ENCODE results near the gene MRPS26.
"Not testable (repeated sequence)": the region's sequence is repeated elsewhere in the genome, so short reads cannot be mapped to it uniquely, and the experiment has no call there.

MRPS26 gene

GRCh38 chr20:3072530-3073250 is 26.8 kb downstream of the MRPS26 start:
- DNase-seq (ENCODE audit: low spot score), result no peak
- FAIRE-seq, result no peak

DNA sequence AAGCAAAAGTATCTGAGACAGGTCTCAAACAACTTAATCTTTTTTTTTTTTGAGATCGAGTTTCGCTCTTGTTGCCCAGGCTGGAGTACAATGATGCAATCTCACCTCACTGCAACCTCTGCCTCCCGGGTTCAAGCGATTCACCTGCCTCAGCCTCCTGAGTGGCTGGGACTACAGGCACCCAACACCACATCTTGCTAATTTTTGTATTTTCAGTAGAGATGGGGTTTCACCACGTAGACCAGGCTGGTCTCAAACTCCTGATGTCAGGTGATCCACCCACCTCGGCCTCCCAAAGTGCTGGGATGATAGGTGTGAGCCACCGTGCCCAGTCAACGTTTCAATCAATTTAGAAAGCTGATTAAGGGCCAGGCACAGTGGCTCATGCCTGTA is 27.4 kb downstream of the MRPS26 start:
- not testable (repeated sequence) for DNase-seq (ENCODE audit: low spot score); FAIRE-seq

GRCh38 chr20:3074812-3075211 is 29.0 kb downstream of the MRPS26 start:
- FAIRE-seq, result no peak

DNA sequence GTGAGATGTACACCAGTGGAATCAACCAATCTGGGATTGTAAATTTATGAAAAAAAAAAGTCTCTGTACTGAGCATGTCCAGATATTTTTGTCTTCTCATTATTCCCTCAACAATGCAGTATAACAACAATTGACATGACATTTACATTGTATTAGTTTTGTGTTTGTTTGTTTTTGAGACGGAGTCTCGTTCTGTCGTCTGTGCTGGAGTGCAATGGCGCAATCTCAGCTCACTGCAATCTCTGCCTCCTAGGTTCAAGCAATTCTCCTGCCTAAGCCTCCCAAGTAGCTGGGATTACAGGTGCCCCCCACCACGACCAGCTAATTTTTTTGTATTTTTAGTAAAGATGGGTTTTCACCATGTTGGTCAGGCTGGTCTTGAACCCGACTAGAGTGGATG is 29.5 kb downstream of the MRPS26 start:
- not testable (repeated sequence) for DNase-seq (ENCODE audit: low spot score); FAIRE-seq

More at GRCh38 chr20:3074812-3075211, 29.0 kb downstream of the MRPS26 start:
- DNase-seq (ENCODE audit: low spot score), result no peak

- DNase-seq (ENCODE audit: low spot score) (no peak), FAIRE-seq (no peak)
These were observed 31.8 kb downstream of the MRPS26 start for GRCh38 chr20:3077618-3078134.

DNA sequence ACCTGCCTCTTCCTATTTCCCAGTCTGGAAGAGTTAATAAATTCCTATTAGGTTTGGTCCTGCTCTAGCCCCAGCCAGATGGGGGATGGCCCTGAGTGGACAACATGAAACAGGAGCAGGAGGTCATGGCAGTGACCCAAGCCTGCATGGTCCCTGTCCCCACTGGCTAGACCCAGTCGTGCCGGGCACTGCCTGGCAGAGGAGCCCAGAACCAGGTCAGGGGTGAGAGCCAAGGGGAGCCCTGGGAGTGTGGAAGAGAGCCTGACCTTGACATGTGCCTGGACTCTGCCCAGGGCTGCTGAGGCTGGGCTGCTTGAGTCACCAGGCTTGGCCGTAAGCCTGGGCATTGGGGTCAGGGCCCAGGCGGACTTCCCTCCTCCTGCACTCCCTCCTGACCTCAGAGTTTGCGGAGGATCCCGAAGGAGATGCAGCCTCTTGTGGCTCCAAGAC is 35.1 kb downstream of the MRPS26 start:
- FAIRE-seq (peak; percentile 84), DNase-seq (ENCODE audit: low spot score) (peak; percentile 34)

- no peak for FAIRE-seq
- no peak for DNase-seq (ENCODE audit: low spot score)
These were observed 35.8 kb downstream of the MRPS26 start for GRCh38 chr20:3081641-3082040.

DNA sequence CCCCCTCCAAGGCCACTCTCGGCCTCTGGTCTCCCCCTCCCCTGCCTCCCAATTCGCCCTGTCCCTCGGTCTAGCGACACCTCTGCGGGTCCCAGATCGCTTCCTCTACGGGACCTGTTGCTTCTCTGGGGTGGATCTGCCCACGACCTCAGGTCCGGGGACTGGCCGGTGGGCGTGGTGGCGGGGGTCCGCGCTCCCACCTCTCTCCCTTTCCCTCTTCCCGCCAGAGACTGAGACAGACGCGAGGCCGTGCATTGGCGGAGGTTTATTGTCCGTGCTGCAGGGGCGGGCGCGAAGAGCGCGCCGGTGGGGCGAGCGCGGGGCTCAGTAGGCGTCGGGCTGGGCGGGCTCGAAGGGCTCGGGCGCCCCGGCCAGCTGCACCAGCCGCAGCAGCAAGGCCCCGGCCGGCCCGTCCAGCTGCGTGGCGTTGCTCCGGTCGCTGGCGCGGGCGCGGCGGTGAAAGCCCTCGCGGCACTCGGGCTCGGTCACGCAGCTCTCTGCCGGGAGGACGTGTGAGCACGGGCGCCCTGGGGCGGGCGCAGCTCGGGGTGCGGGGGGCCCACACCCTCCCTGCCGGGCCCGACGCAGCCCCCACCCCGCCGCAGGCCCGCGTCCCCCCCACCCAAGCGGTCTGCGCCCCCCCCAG is 36.6 kb downstream of the MRPS26 start:
- FAIRE-seq, result no peak

GRCh38 chr20:3082955-3083952 is 37.4 kb downstream of the MRPS26 start:
- FAIRE-seq (no peak), DNase-seq (ENCODE audit: low spot score) (no peak)

More for the DNA sequence above, 36.6 kb downstream of the MRPS26 start:
- DNase-seq (ENCODE audit: low spot score), result no peak

DNA sequence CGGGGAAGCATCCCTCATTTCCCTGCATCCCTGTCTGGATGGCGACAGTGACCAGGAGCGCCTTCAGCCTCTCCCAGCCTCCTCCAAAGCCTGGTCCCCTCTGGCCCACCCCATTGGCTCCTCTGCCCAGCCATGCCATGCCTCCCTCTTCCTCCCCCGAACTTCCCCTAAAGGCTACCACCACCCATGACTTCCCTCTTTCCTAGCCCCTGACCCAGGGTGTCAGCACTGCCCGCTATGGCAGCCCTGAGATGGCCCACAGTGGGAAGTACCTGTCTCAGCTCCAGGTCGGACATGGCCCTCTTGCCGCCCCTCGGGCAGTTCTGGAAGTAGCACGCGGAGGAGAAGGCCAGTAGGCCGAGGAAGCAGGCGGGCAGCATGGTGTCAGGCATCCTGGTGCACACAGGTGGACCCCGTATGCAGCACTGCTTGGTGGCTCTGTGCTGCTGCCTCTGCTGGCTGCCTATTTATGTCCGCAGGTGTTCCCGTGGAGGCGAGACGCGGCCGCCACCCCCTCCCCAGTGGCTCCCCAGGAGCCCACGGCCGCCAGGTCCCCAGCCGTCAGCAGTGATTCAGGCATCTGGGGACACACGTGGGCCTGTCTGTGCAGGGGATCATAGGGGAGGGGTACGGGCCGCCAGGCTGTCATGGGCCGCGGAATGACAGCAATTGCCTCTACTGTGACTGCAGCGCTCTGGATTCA is 38.6 kb downstream of the MRPS26 start, which contains the start of gene AVP:
Gene AVP (minus strand): TSS at position 442 of the 703 bp plus-strand sequence. CDS start 50 bp downstream, at position 392.
- no peak for FAIRE-seq

GRCh38 chr20:3084986-3085360 is 39.1 kb downstream of the MRPS26 start:
- FAIRE-seq, result no peak
- DNase-seq (ENCODE audit: low spot score), result no peak

More for the DNA sequence above, 38.6 kb downstream of the MRPS26 start, which contains the start of gene AVP:
- no peak for DNase-seq (ENCODE audit: low spot score)

DNA sequence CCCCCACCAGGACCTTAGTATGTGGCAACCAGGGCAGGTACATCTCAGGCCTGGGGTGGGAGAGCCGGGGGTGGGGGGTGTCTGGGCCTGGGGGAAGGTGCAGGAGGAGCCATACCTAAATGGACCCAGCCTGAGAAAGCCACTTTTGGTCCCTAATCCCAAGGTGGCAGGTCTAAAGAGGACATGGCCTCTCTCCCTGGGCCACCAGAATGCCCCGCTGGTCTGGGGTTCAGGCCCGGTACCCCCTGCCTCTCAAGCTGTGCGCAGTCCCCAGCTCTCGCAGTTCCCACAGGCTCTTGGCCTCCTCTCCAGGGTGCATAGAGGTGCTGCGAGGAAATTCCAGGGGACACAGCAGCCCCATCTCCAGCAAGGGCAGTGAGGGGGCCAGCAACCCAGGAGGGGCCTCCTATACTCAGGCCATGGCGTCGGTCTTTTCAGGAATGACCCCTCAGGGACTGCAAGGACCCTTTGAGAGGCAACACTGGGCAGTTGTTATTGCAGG is 39.8 kb downstream of the MRPS26 start:
- no peak for DNase-seq (ENCODE audit: low spot score)
- FAIRE-seq, result no peak

DNA sequence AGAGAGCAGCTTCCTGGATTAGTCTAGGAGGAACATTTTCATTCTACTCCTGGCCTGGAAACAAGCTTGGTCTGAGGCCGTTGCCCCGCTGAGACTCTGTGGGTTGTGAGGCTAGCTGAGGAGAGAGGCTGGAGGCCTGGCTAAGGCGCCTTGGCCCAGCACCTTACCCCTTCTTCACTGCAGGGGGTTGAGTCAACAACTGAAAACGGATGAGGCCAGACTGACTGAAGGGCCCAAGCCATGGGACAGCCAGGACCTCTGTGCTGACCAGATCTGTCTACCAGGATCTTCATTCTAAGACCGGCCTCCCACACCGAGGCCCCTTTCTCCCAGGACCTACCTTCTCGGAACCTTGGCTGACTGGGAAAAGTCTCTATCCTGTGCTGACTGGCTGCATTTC is 42.2 kb downstream of the MRPS26 start:
- no peak for DNase-seq (ENCODE audit: low spot score)
- no peak for FAIRE-seq

- no peak for FAIRE-seq
- DNase-seq (ENCODE audit: low spot score), result no peak
These were observed 44.7 kb downstream of the MRPS26 start for GRCh38 chr20:3090565-3090964.

- FAIRE-seq (no peak), DNase-seq (ENCODE audit: low spot score) (no peak)
These were observed 46.9 kb downstream of the MRPS26 start for GRCh38 chr20:3092611-3093379.

- no peak for FAIRE-seq
- no peak for DNase-seq (ENCODE audit: low spot score)
These were observed 48.1 kb downstream of the MRPS26 start for GRCh38 chr20:3093861-3094361.

DNA sequence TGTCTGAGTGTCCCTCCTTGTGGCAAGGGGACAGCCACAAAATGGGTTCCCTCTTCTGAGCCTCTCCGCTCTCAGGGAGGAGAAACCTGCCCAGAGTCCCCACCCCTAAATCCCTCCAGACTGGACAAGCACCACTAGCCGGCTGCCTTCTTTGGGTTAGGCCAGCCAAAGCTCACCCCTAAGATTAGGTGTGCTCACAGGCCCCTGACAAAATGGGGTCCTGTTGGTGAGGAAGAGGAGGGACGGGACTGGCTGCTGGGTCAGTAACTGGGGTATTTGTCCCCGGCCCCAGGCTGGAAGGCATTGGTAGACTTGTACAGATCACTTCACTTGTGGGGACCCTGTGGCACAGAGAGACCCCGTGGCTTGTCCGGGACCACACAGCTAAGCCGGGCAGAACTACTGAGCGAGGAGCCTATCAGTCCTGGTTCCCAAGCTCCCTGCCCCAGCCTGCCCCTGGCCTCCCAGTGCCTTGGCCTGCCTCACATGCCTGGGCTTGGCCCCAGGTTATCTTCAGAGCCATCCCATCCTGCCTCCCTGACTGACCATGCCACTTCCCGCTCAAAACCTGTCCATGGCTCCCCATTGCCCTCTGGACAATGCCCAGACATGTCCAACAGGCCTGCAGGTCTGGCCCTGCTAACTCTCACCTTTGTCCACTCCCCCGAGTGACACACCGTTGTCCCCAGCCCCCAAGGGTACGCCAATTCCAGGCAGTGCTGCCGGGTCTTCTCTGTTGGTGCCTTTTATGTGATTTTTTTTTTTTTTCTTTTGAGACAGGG is 49.2 kb downstream of the MRPS26 start:
- DNase-seq (ENCODE audit: low spot score), result no peak
- FAIRE-seq, result no peak

All from RCC 7860 (cell line).